ENCODE data around the gene G3BP1. TPM values are rescaled to one million over a fixed set of nuclear protein-coding genes. Genes with fewer than 3 reads are reported as not detected.
A peak's percentile ranks its signal among the peaks of the same experiment; 100 is the strongest.

Gene G3BP1
- total and polyA plus RNA-seq, 9 of the 15 experiments (the other 6 are each of a cell fraction or from before 2014, with no cell fraction given) = 54.7 to 264 (median 105) TPM

- peak; percentile 81; the same call in 1 of the 2 replicates for TF ChIP-seq ARID4B (CRISPR knock-in tag; IDR thresholded peaks at IDR 0.05)
- TF ChIP-seq DNMT1 (IDR thresholded peaks at IDR 0.05) = no peak
- no peak for TF ChIP-seq ZNF76 (CRISPR knock-in tag; IDR thresholded peaks at IDR 0.05; ENCODE audit: borderline replicate concordance)
- TF ChIP-seq FOXK1 (CRISPR knock-in tag; IDR thresholded peaks at IDR 0.05; ENCODE audit: borderline replicate concordance) = peak; percentile 47; the same call in 1 of the 2 replicates
- no peak for TF ChIP-seq ZBTB8A (IDR thresholded peaks at IDR 0.05; ENCODE audit: partially characterized antibody)
- TF ChIP-seq ZNF175 (CRISPR knock-in tag; IDR thresholded peaks at IDR 0.05; ENCODE audit: low read depth) = no peak; the same call in 1 of the 2 replicates
- TF ChIP-seq ZNF395 (CRISPR knock-in tag; IDR thresholded peaks at IDR 0.05) = peak; percentile 83
- 0 out of 4 replicates have a peak, but pooled peaks of 1 of the 2 experiments have one; percentile 31 for TF ChIP-seq UBTF (IDR thresholded peaks at IDR 0.05; ENCODE audit: borderline replicate concordance in 1 of 2, low read depth in 2 of 2, low read length in 2 of 2)
- TF ChIP-seq TRIM24 (IDR thresholded peaks at IDR 0.05) = no peak
- TF ChIP-seq PPARD (CRISPR knock-in tag; IDR thresholded peaks at IDR 0.05) = no peak
- no peak for TF ChIP-seq CREB3L1 (IDR thresholded peaks at IDR 0.05; ENCODE audit: borderline replicate concordance, low read depth)
- peak; percentile 80 for TF ChIP-seq FIP1L1 (IDR thresholded peaks at IDR 0.05; ENCODE audit: low read depth, low read length, poor library complexity, severe bottlenecking)
- no peak for TF ChIP-seq ZBTB5 (IDR thresholded peaks at IDR 0.05)
Observed at GRCh38 chr5:151772029-151772845, 483 bp downstream of the G3BP1 start (continued).

Data from K562 (cell line).